Memory B cell (primary cell): ENCODE measurements around the gene FRZB.

Experiments
- ATAC-seq: fragments of 150-1000 bp; cut with Tn5 transposase; 2 replicates; pipeline ENCODE4 v1.10.0; 2021; ENCODE audit warnings: low read depth, mild to moderate bottlenecking, moderate library complexity
- DNase-seq, 2 donors: peaks; one replicate each; pipeline ENCODE4 v3.0.0; 2022; ENCODE audit warnings: low spot score in 2 of 2
- H3K27ac Mint-ChIP-seq: one replicate; pipeline ENCODE4 v1.8.0; 2022; ENCODE audit warnings: mild to moderate bottlenecking, moderate library complexity, mixed read lengths
- H3K27me3 Mint-ChIP-seq: one replicate; pipeline ENCODE4 v1.8.0; 2022; ENCODE audit warnings: mixed read lengths
- H3K36me3 Mint-ChIP-seq: one replicate; pipeline ENCODE4 v1.8.0; 2022; ENCODE audit warnings: mild to moderate bottlenecking, mixed read lengths
- H3K4me1 Mint-ChIP-seq: one replicate; pipeline ENCODE4 v1.8.0; 2022; ENCODE audit warnings: mixed read lengths
- H3K4me3 Mint-ChIP-seq: one replicate; pipeline ENCODE4 v1.8.0; 2022; ENCODE audit warnings: mild to moderate bottlenecking, moderate library complexity, mixed read lengths
- H3K9me3 Mint-ChIP-seq: one replicate; pipeline ENCODE4 v1.8.0; 2022; ENCODE audit warnings: mixed read lengths

FRZB gene

DNA sequence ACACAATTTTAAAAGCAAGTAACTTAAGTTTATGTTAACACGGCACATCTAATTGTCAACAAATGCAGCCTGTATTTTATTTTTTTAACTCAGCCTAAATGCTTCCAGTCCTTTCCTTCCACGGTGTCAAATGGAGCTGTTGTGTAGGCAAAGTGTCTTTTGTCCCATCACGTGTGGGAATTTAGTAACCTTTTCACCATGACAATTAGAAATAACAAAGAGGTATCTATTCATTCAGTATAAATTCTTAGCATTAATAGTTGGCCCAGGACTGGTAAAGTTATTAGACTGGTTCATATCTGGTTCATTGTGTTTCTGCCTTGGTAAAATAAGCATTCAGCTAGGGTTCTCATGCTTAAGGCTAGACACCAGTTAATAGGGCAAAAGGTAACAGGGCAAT, 47.9 kb downstream of the FRZB start:
- peaks cover 8% of the 10 kb centered on the region for H3K27me3 Mint-ChIP-seq
- H3K9me3 Mint-ChIP-seq = no peaks in the 10 kb centered on the region
- H3K27ac Mint-ChIP-seq = no peak overlapping the region
- no peaks in the 10 kb centered on the region for H3K4me1 Mint-ChIP-seq
- DNase-seq (no peak), ATAC-seq (no peak)
- H3K36me3 Mint-ChIP-seq = no peaks in the 10 kb centered on the region
- H3K4me3 Mint-ChIP-seq = no peak overlapping the region

GRCh38 chr2:182817558-182817957, 48.9 kb downstream of the FRZB start:
- H3K27me3 Mint-ChIP-seq = peaks cover 5% of the 10 kb centered on the region
- no peaks in the 10 kb centered on the region for H3K9me3 Mint-ChIP-seq
- H3K4me3 Mint-ChIP-seq = no peak overlapping the region
- ATAC-seq (no peak), DNase-seq (no peak)
- H3K36me3 Mint-ChIP-seq = no peaks in the 10 kb centered on the region
- no peaks in the 10 kb centered on the region for H3K4me1 Mint-ChIP-seq
- no peak overlapping the region for H3K27ac Mint-ChIP-seq

GRCh38 chr2:182816866-182817265, 49.6 kb downstream of the FRZB start:
- Mint-ChIP-seq H3K27me3 (peaks cover 9% of the 10 kb centered on the region), H3K4me3 (no peak overlapping the region), H3K27ac (no peak overlapping the region), H3K9me3 (no peaks in the 10 kb centered on the region), H3K4me1 (no peaks in the 10 kb centered on the region), H3K36me3 (no peaks in the 10 kb centered on the region)
- ATAC-seq (no peak), DNase-seq (no peak)

DNA sequence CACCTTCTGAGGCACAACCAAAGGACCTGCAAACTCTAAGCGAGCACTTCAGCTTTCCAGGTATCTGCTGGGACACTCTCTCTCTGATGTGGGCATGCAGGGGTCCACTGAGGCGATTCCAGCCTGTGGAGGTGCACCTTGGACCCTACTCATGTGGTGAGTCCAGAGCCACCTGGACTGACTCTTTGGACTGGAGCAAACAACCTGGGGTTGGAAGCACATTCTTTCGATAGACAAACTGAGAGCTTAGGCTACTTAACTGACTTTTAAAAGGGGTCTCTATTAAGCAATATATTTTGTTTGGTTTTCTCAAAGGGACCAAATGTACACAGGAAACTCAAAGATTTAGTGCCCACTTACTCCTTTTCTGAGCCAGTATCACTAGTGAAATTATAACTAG, 51.6 kb downstream of the FRZB start:
- no peak for ATAC-seq
- no peaks in the 10 kb centered on the region for H3K9me3 Mint-ChIP-seq
- H3K36me3 Mint-ChIP-seq = no peaks in the 10 kb centered on the region
- no peak for DNase-seq
- H3K27me3 Mint-ChIP-seq = peaks cover 9% of the 10 kb centered on the region
- no peaks in the 10 kb centered on the region for H3K4me1 Mint-ChIP-seq
- no peak overlapping the region for H3K4me3 Mint-ChIP-seq
- no peak overlapping the region for H3K27ac Mint-ChIP-seq

- no peaks in the 10 kb centered on the region for H3K4me1 Mint-ChIP-seq
These were observed 52.1 kb downstream of the FRZB start for GRCh38 chr2:182814380-182814779.

DNA sequence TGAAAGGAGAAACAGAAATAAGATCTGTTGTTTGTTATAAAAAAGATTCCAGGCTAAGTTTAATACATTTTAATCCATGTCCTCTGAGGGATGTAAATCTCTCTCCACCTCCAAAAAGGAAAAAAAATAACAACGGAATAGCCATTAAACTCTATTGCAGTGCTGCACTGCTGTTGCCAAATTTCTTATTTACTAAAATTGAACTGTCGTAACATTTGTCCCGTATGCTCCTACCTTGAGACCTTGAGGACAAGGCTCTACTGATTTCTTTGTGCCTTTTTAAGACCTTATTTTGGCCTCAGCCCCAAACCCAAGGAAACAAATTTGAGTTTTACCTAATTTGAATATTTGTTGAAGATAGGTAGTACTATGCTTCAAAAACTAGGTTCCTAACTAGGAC, 56.4 kb downstream of the FRZB start:
- no peak for ATAC-seq
- H3K4me3 Mint-ChIP-seq = no peak overlapping the region

More at GRCh38 chr2:182814380-182814779, 52.1 kb downstream of the FRZB start:
- no peak for ATAC-seq
- Mint-ChIP-seq H3K27me3 (peaks cover 9% of the 10 kb centered on the region), H3K27ac (no peak overlapping the region), H3K4me3 (no peak overlapping the region), H3K36me3 (no peaks in the 10 kb centered on the region), H3K9me3 (no peaks in the 10 kb centered on the region)
- DNase-seq = no peak

DNA sequence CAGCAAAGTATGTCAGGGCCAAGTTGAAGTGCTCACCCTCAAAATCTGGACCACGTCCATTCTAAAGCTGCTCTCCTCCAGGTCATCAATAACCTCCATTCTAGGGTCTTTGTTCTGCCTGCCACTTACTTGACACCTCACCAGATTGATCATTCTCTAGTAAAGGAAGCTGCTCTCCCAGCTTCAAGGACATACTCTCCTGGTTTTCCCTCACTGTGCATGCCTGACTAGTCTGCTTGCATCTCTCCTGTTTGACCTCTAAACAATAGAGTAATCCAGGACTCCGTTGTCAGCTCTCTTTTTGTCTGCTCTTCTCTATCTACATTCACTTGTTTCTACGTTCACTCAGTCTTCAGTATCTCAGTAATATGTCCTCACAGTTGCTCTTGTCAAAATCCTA, 59.1 kb downstream of the FRZB start:
- H3K27ac Mint-ChIP-seq = no peak overlapping the region
- no peaks in the 10 kb centered on the region for H3K36me3 Mint-ChIP-seq
- no peaks in the 10 kb centered on the region for H3K4me1 Mint-ChIP-seq
- peaks cover 2% of the 10 kb centered on the region for H3K27me3 Mint-ChIP-seq
- H3K9me3 Mint-ChIP-seq = no peaks in the 10 kb centered on the region
- ATAC-seq (no peak), DNase-seq (no peak)
- H3K4me3 Mint-ChIP-seq = no peak overlapping the region

More for the DNA sequence above, 56.4 kb downstream of the FRZB start:
- Mint-ChIP-seq H3K9me3 (no peaks in the 10 kb centered on the region), H3K27me3 (peaks cover 3% of the 10 kb centered on the region), H3K27ac (no peak overlapping the region), H3K4me1 (no peaks in the 10 kb centered on the region), H3K36me3 (no peaks in the 10 kb centered on the region)
- DNase-seq = no peak

GRCh38 chr2:182804128-182804527, 62.3 kb downstream of the FRZB start:
- Mint-ChIP-seq H3K27ac (no peak overlapping the region), H3K36me3 (no peaks in the 10 kb centered on the region), H3K27me3 (peaks cover 5% of the 10 kb centered on the region), H3K4me3 (no peak overlapping the region), H3K4me1 (no peaks in the 10 kb centered on the region), H3K9me3 (no peaks in the 10 kb centered on the region)
- ATAC-seq (no peak), DNase-seq (no peak)

DNA sequence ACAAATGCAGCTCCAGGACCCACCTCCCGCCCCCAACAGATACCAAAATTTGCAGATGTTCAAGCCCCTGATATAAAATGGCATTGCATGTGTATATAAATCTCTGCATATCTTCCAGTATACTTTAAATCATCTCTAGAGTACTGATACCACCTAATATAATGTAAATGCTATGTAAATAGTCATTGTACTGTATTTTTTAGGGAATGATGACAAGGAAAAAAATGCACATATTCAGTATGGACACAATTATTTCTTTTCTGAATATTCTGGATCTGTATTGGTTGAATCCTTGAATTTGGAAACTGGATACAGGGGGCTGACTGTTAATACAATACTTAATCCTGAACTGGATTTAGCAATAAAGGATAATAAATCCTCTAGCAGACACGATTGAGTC, 67.7 kb downstream of the FRZB start:
- peaks cover 7% of the 10 kb centered on the region for H3K27me3 Mint-ChIP-seq
- H3K27ac Mint-ChIP-seq = no peak overlapping the region
- no peak for ATAC-seq
- H3K4me1 Mint-ChIP-seq = no peaks in the 10 kb centered on the region
- H3K9me3 Mint-ChIP-seq = no peaks in the 10 kb centered on the region
- H3K36me3 Mint-ChIP-seq = no peaks in the 10 kb centered on the region
- DNase-seq = no peak
- no peak overlapping the region for H3K4me3 Mint-ChIP-seq

GRCh38 chr2:182792441-182792840, 74.0 kb downstream of the FRZB start:
- Mint-ChIP-seq H3K9me3 (no peaks in the 10 kb centered on the region), H3K36me3 (no peaks in the 10 kb centered on the region)
- no peak for ATAC-seq

GRCh38 chr2:182784777-182785176, 81.7 kb downstream of the FRZB start:
- no peak for ATAC-seq
- Mint-ChIP-seq H3K36me3 (peaks cover 20% of the 10 kb centered on the region), H3K4me1 (peaks cover 4% of the 10 kb centered on the region), H3K9me3 (peaks cover 3% of the 10 kb centered on the region), H3K4me3 (no peak overlapping the region), H3K27ac (no peak overlapping the region), H3K27me3 (no peaks in the 10 kb centered on the region)
- DNase-seq = no peak

More at GRCh38 chr2:182792441-182792840, 74.0 kb downstream of the FRZB start:
- Mint-ChIP-seq H3K4me3 (no peak overlapping the region), H3K27ac (no peak overlapping the region), H3K27me3 (peaks cover 1% of the 10 kb centered on the region), H3K4me1 (peaks cover 4% of the 10 kb centered on the region)
- no peak for DNase-seq

DNA sequence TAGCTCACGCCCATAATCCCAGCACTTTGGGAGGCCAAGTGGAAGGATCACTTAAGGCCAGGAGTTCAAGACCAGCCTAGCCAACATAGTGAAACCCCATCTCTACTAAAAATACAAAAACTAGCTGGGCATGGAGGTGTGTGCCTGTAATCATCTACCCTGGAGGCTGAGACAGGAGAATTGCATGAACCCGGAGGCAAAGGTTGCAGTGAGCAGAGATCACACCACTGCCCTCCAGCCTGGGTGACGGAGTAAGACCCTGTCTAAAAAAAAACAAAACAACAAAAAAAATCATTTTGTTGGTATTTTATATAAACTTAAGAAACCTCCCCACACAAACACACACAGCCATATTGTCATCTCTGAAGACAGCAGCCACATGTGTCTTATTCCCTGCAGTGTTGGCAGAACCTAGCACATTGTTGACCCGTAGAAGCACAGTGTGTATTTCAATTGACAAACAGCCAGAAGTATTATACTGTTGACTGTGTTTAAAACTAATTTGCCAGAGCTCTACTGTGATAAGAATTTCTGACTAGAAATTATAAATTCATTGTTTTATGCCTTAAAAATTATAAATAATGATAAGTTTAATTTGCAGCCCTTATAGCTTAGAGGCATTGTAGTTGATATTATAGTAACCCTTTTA, 82.3 kb downstream of the FRZB start:
- H3K36me3 Mint-ChIP-seq = peaks cover 21% of the 10 kb centered on the region
- H3K27me3 Mint-ChIP-seq = no peaks in the 10 kb centered on the region
- H3K4me1 Mint-ChIP-seq = peaks cover 4% of the 10 kb centered on the region
- H3K27ac Mint-ChIP-seq = no peak overlapping the region
- DNase-seq (no peak), ATAC-seq (no peak)
- peaks cover 3% of the 10 kb centered on the region for H3K9me3 Mint-ChIP-seq
- no peak overlapping the region for H3K4me3 Mint-ChIP-seq
